K562 (cell line): ENCODE results near the gene SHB. TPM values are rescaled to one million over a fixed set of nuclear protein-coding genes. Genes with fewer than 3 reads are reported as not detected.

Source experiments
- BRF1 ChIP-seq: IDR thresholded peaks from 3 replicates; pipeline ENCODE4 v1.6.1; 2011; ENCODE audit warnings: borderline replicate concordance, mild to moderate bottlenecking; ENCODE audit not compliant: insufficient read length; ENCODE audit errors: extremely low read depth
- CC2D1A ChIP-seq: fragments of 450-650 bp; IDR thresholded peaks from 2 replicates; pipeline ENCODE4 v1.6.1; 2017; ENCODE audit warnings: mild to moderate bottlenecking
- CEBPG ChIP-seq, 3 experiments: fragments of 200-800 bp in 1 of 3; sonication (Bioruptor generic) in 1 of 3; sonication (generic) in 1 of 3; formaldehyde crosslinking in 1 of 3; IDR thresholded peaks in 2 of 3; conservative IDR thresholded peaks in 1 of 3; 2 replicates each; pipeline versions ENCODE4 v1.6.1 to v1.8.0; 2016 to 2022; ENCODE audit warnings: missing compliant biosample characterization in 2 of 3, missing genetic modification characterization in 2 of 3, mild to moderate bottlenecking in 1 of 3, missing genetic modification reagents in 1 of 3
- E2F6 ChIP-seq, 2 experiments: IDR thresholded peaks; 2 replicates each; pipeline ENCODE4 v1.6.1; 2011; ENCODE audit warnings: borderline replicate concordance in 1 of 2, control low read depth in 1 of 2, low read depth in 1 of 2, low read length in 1 of 2, mild to moderate bottlenecking in 1 of 2, mixed read lengths in 1 of 2, moderate library complexity in 1 of 2; ENCODE audit not compliant: insufficient read depth in 1 of 2, insufficient read length in 1 of 2, poor library complexity in 1 of 2, severe bottlenecking in 1 of 2; ENCODE audit errors: extremely low read depth in 1 of 2
- ELF4 ChIP-seq: fragments of 450-650 bp; formaldehyde crosslinking; IDR thresholded peaks from 2 replicates; pipeline ENCODE4 v1.4.0; 2022; ENCODE audit warnings: missing genetic modification characterization
- EP300 ChIP-seq: IDR thresholded peaks from 2 replicates; pipeline ENCODE4 v1.6.1; 2012; ENCODE audit warnings: low read length, improper control_type of control experiment
- HDAC2 ChIP-seq: fragments of 450-650 bp; IDR thresholded peaks from 2 replicates; pipeline ENCODE4 v1.6.1; 2016; ENCODE audit warnings: mild to moderate bottlenecking
- KLF6 ChIP-seq: fragments of 250-450 bp; sonication (Bioruptor Pico); IDR thresholded peaks from 2 replicates; pipeline ENCODE4 v1.4.0; 2020; ENCODE audit warnings: mild to moderate bottlenecking, moderate library complexity, borderline replicate concordance
- MXI1 ChIP-seq: IDR thresholded peaks from 2 replicates; pipeline ENCODE4 v1.6.1; 2011; ENCODE audit warnings: low read depth, mild to moderate bottlenecking, improper control_type of control experiment, low read length
- MYNN ChIP-seq, 2 experiments: sonication (generic); formaldehyde crosslinking in 1 of 2; IDR thresholded peaks; 2 replicates each; pipeline versions ENCODE4 v1.5.0 to v1.6.1; 2016 to 2020; ENCODE audit warnings: antibody characterized with exemption in 1 of 2, missing genetic modification reagents in 1 of 2
- NEUROD1 ChIP-seq: fragments of 150-350 bp; IDR thresholded peaks from 2 replicates; pipeline ENCODE4 v1.6.1; 2014; ENCODE audit warnings: borderline replicate concordance, low read length, low read depth; ENCODE audit not compliant: partially characterized antibody
- NFIC ChIP-seq: fragments of 450-650 bp; IDR thresholded peaks from 2 replicates; pipeline ENCODE4 v1.6.1; 2017; ENCODE audit warnings: mild to moderate bottlenecking, inconsistent platforms
- NFYB ChIP-seq: IDR thresholded peaks from 2 replicates; pipeline ENCODE4 v1.6.1; 2011; ENCODE audit warnings: mild to moderate bottlenecking, moderate library complexity; ENCODE audit not compliant: insufficient read length; ENCODE audit errors: extremely low read depth
- PTRF ChIP-seq: fragments of 450-650 bp; IDR thresholded peaks from 2 replicates; pipeline ENCODE4 v1.6.1; 2016; ENCODE audit warnings: mild to moderate bottlenecking, missing genetic modification characterization, missing compliant biosample characterization
- SMARCA4 ChIP-seq: fragments of 450-650 bp; IDR thresholded peaks from 2 replicates; pipeline ENCODE4 v1.6.1; 2016
- TAF15 ChIP-seq: fragments of 200-400 bp; formaldehyde crosslinking; IDR thresholded peaks from 2 replicates; pipeline ENCODE4 v1.6.1; 2017; ENCODE audit warnings: mild to moderate bottlenecking, low read depth, low read length, moderate library complexity
- YY1 ChIP-seq, 3 experiments: IDR thresholded peaks; 2 replicates each; pipeline ENCODE4 v1.6.1; 2011; ENCODE audit warnings: low read length in 2 of 3, mild to moderate bottlenecking in 2 of 3, moderate library complexity in 2 of 3, borderline replicate concordance in 1 of 3, control low read depth in 1 of 3, low read depth in 1 of 3; ENCODE audit not compliant: insufficient read depth in 3 of 3, insufficient replicate concordance in 2 of 3, control insufficient read depth in 1 of 3, insufficient read length in 1 of 3; ENCODE audit errors: extremely low read depth in 1 of 3
- ZNF75A ChIP-seq: fragments of 450-650 bp; formaldehyde crosslinking; IDR thresholded peaks from 2 replicates; pipeline ENCODE4 v1.4.0; 2020; ENCODE audit warnings: mild to moderate bottlenecking
- polyA plus RNA-seq, 8 experiments: library from polyadenylated mRNA; depleted of rRNA in 4 of 8; stranded (reverse) in 5 of 8; unstranded in 3 of 8; fragments of >200 nt; fragmentation: Nextera tagmentation in 2 of 8; fragmentation: Illumina TruSeq in 1 of 8; extraction: Ambion mirVana in 2 of 8; extraction: Trizol in 1 of 8; gene quantifications; 2 replicates each; pipeline versions ENCODE4 v1.2.1 to v1.2.3, GENCODE V29; 2011 to 2014; ENCODE audit warnings: inconsistent platforms in 1 of 8, missing spikeins in 1 of 8
- total RNA-seq, 7 experiments: library from RNA; depleted of rRNA in 6 of 7; stranded (reverse); fragments of >200 nt in 6 of 7; fragmentation: Illumina TruSeq in 2 of 7; extraction: Trizol in 2 of 7; gene quantifications; 2 replicates each; pipeline versions ENCODE4 v1.2.1 to v1.2.3, GENCODE V29; 2011 to 2021; ENCODE audit warnings: low replicate concordance in 1 of 7
- TF ChIP-seq, protein P1 (sequence below), 3 experiments: IDR thresholded peaks in 2 of 3; conservative IDR thresholded peaks in 1 of 3; 2 replicates each; pipeline ENCODE4 v1.5.1; 2011 to 2012; ENCODE audit warnings: low read length in 3 of 3, mild to moderate bottlenecking in 3 of 3, control low read depth in 2 of 3, improper control_type of control experiment in 1 of 3, inconsistent platforms in 1 of 3, low read depth in 1 of 3, mixed read lengths in 1 of 3, moderate library complexity in 1 of 3; ENCODE audit not compliant: insufficient read depth in 2 of 3
- TF ChIP-seq, protein P2 (sequence below), 2 experiments: fragments of 450-650 bp in 1 of 2; sonication (generic) in 1 of 2; formaldehyde crosslinking; conservative IDR thresholded peaks; 2 replicates each; pipeline versions ENCODE4 v1.4.0 to v1.8.1; 2020 to 2022; ENCODE audit warnings: mild to moderate bottlenecking in 1 of 2, missing genetic modification reagents in 1 of 2

Gene SHB
- total and polyA plus RNA-seq, 9 of the 15 experiments (the other 6 are each of a cell fraction or from before 2014, with no cell fraction given) = 0.78 to 16.0 (median 5.3) TPM

DNA sequence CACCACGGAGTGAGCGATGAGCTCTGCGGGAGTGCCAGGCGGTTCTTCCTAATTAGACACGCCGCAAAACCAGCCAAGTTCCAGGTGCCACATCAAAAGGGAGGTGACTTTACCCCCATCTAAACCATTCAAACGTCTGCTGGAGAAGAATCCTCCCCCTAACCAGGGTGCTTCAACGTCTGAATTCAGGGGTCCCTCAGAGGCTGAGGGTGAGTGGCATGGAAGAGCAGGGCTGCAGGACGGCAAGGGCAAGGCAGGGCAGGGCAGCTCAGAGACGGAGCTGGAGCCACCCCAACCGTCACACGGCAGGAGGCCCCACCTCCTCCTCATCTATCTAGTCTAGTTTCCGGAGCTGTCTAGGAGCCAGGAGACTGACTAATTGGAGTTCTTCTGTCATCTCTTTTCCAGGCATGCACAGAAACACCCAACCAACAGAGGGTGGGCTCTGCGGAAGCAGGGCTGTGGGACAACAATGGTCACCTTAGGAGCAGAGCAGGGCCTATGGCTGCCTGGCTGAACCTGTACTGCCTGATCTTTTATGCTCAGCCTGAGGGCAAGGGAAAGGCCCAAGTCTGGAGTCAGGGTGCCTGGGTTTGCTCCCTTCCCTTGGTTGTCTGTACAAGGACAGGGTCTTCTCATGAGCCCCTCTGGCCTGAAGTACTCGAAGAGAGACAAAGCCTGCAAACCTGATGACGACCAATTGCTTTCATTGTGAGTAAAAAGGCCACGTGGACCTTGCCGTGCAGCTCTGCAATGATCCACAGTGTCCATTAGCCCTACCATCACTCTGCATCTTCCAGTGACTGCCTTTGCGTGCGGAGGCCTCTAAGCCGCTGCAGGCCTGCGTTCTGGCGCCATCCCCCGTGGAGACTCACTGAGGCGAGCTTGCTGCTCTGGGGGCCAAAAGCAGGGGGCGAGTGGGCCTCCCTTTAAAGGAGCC, 84.1 kb downstream of the SHB start (continued):
- TF ChIP-seq, protein P1, sequence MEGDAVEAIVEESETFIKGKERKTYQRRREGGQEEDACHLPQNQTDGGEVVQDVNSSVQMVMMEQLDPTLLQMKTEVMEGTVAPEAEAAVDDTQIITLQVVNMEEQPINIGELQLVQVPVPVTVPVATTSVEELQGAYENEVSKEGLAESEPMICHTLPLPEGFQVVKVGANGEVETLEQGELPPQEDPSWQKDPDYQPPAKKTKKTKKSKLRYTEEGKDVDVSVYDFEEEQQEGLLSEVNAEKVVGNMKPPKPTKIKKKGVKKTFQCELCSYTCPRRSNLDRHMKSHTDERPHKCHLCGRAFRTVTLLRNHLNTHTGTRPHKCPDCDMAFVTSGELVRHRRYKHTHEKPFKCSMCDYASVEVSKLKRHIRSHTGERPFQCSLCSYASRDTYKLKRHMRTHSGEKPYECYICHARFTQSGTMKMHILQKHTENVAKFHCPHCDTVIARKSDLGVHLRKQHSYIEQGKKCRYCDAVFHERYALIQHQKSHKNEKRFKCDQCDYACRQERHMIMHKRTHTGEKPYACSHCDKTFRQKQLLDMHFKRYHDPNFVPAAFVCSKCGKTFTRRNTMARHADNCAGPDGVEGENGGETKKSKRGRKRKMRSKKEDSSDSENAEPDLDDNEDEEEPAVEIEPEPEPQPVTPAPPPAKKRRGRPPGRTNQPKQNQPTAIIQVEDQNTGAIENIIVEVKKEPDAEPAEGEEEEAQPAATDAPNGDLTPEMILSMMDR (IDR thresholded peaks at IDR 0.05 in 2 of 3, conservative IDR thresholded peaks at IDR 0.05 in 1 of 3; ENCODE audit: insufficient read depth in 2 of 3, low read depth in 1 of 3, low read length in 3 of 3) = peak in 2 of 3 experiments; percentile 11 to 31; a peak in 2 of 6 replicates
- no peak for TF ChIP-seq ELF4 (CRISPR knock-in tag)
- no peak for TF ChIP-seq YY1 (IDR thresholded peaks at IDR 0.05; ENCODE audit: borderline replicate concordance in 1 of 3, control insufficient read depth in 1 of 3, extremely low read depth in 1 of 3, insufficient read depth in 3 of 3, insufficient read length in 1 of 3, insufficient replicate concordance in 2 of 3, low read depth in 1 of 3, low read length in 2 of 3)
- no peak for TF ChIP-seq PTRF (tag)
- TF ChIP-seq CC2D1A = no peak
- TF ChIP-seq MYNN (IDR thresholded peaks at IDR 0.05) = peak; percentile 72; the same call in 1 of the 2 replicates
- TF ChIP-seq MYNN (CRISPR knock-in tag; IDR thresholded peaks at IDR 0.05) = no peak
- 0 out of 2 replicates have a peak, but pooled peaks have one; percentile 19 for TF ChIP-seq HDAC2
- TF ChIP-seq NFIC = peak; percentile 38
- no peak for TF ChIP-seq KLF6
- TF ChIP-seq SMARCA4 = no peak; the same call in none of the 2 replicates
- peak; percentile 76; the same call in 1 of the 2 replicates for TF ChIP-seq EP300
- no peak for TF ChIP-seq ZNF75A
- no peak for TF ChIP-seq E2F6 (IDR thresholded peaks at IDR 0.05; ENCODE audit: borderline replicate concordance in 1 of 2, extremely low read depth in 1 of 2, insufficient read depth in 1 of 2, insufficient read length in 1 of 2, low read depth in 1 of 2, low read length in 1 of 2, poor library complexity in 1 of 2, severe bottlenecking in 1 of 2)
- no peak for TF ChIP-seq NEUROD1
- TF ChIP-seq CEBPG (CRISPR knock-in tag; IDR thresholded peaks at IDR 0.05) = no peak
- TF ChIP-seq CEBPG (tag; conservative IDR thresholded peaks at IDR 0.05 in 1 of 2, IDR thresholded peaks at IDR 0.05 in 1 of 2) = no peak
- TF ChIP-seq BRF1 = no peak
- no peak for TF ChIP-seq NFYB
- no peak for TF ChIP-seq TAF15
- TF ChIP-seq MXI1 = no peak
- TF ChIP-seq, protein P2, sequence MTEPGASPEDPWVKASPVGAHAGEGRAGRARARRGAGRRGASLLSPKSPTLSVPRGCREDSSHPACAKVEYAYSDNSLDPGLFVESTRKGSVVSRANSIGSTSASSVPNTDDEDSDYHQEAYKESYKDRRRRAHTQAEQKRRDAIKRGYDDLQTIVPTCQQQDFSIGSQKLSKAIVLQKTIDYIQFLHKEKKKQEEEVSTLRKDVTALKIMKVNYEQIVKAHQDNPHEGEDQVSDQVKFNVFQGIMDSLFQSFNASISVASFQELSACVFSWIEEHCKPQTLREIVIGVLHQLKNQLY (CRISPR knock-in tag; conservative IDR thresholded peaks at IDR 0.05) = no peak
